Adrenal gland (tissue), 5 donors: ENCODE data around the gene WDR1.

Experiments
- CTCF ChIP-seq, 6 experiments: fragments of 450-650 bp in 4 of 6; fragments of 200-600 bp in 2 of 6; sonication (generic) in 1 of 6; IDR thresholded peaks; 1 replicate in 5 of 6; 2 replicates in 1 of 6; pipeline versions ENCODE4 v1.5.1 to v1.8.0; 2016 to 2021; ENCODE audit warnings: antibody characterized with exemption in 6 of 6, mild to moderate bottlenecking in 2 of 6, moderate library complexity in 1 of 6
- POLR2A ChIP-seq, 2 donors: fragments of 450-650 bp; IDR thresholded peaks; one replicate each; pipeline ENCODE4 v1.6.1; 2017; ENCODE audit warnings: antibody characterized with exemption in 2 of 2, mild to moderate bottlenecking in 2 of 2, moderate library complexity in 1 of 2
- donor health status: DM: no; HTN: no; CAD: no.

- TF ChIP-seq CTCF (IDR thresholded peaks at IDR 0.05) (no peak), POLR2A (IDR thresholded peaks at IDR 0.05) (no peak)
These were observed 65.9 kb downstream of the WDR1 start for GRCh38 chr4:10050721-10051120.
